Astrocyte (in vitro differentiated cells and primary cell): ENCODE results near the gene GLB1L3. TPM values are rescaled to one million over a fixed set of nuclear protein-coding genes. Genes with fewer than 3 reads are reported as not detected.

Experiments used
- DNase-seq: peaks from one replicate; pipeline ENCODE4 v3.0.0-alpha.2; 2010; ENCODE audit warnings: low read depth
- FAIRE-seq: peaks from 2 replicates; lab custom pipeline; 2011; peaks lifted over from hg19 to GRCh38; lab: Jason Lieb, UNC
- H2AFZ ChIP-seq: 2 replicates; pipeline ENCODE4 v1.6.0; 2012; ENCODE audit warnings: low read depth, low read length, inconsistent platforms
- H3K27ac ChIP-seq: 2 replicates; pipeline ENCODE4 v1.5.1; 2011; ENCODE audit warnings: low read depth, low read length, inconsistent platforms
- H3K27me3 ChIP-seq: 2 replicates; pipeline ENCODE4 v1.6.0; 2011; ENCODE audit warnings: low read length, inconsistent platforms; ENCODE audit not compliant: insufficient read depth
- H3K36me3 ChIP-seq: 2 replicates; pipeline ENCODE4 v1.5.1; 2011; ENCODE audit warnings: low read length, inconsistent platforms; ENCODE audit not compliant: insufficient read depth
- H3K4me1 ChIP-seq: 2 replicates; pipeline ENCODE4 v1.5.1; 2011; ENCODE audit warnings: low read length, inconsistent platforms; ENCODE audit not compliant: insufficient read depth
- H3K4me2 ChIP-seq: 2 replicates; pipeline ENCODE4 v1.6.0; 2012; ENCODE audit warnings: low read length, inconsistent platforms
- H3K4me3 ChIP-seq: 2 replicates; pipeline ENCODE4 v1.5.1; 2011; ENCODE audit warnings: low read depth, mild to moderate bottlenecking, low read length, inconsistent platforms; ENCODE audit not compliant: insufficient read depth
- H3K79me2 ChIP-seq: 2 replicates; pipeline ENCODE4 v1.6.0; 2012; ENCODE audit warnings: mild to moderate bottlenecking, low read length, inconsistent platforms; ENCODE audit not compliant: insufficient read depth
- H3K9ac ChIP-seq: 2 replicates; pipeline ENCODE4 v1.6.0; 2012; ENCODE audit warnings: mild to moderate bottlenecking, low read length, inconsistent platforms
- H3K9me3 ChIP-seq: 2 replicates; pipeline ENCODE4 v1.5.1; 2012; ENCODE audit warnings: low read depth, mild to moderate bottlenecking, low read length, inconsistent platforms; ENCODE audit not compliant: insufficient read depth
- H4K20me1 ChIP-seq: 2 replicates; pipeline ENCODE4 v1.6.0; 2012; ENCODE audit warnings: low read length, inconsistent platforms; ENCODE audit not compliant: insufficient read depth
- H3K27ac Mint-ChIP-seq: one replicate; pipeline ENCODE4 v1.8.0; 2021; ENCODE audit warnings: mild to moderate bottlenecking, mixed read lengths; ENCODE audit not compliant: unreplicated experiment
- H3K27me3 Mint-ChIP-seq: one replicate; pipeline ENCODE4 v1.8.0; 2021; ENCODE audit warnings: low read depth, mixed read lengths; ENCODE audit not compliant: unreplicated experiment
- H3K36me3 Mint-ChIP-seq: one replicate; pipeline ENCODE4 v1.8.0; 2021; ENCODE audit warnings: low read depth, mixed read lengths; ENCODE audit not compliant: unreplicated experiment
- H3K4me1 Mint-ChIP-seq: one replicate; pipeline ENCODE4 v1.8.0; 2021; ENCODE audit warnings: low read depth, mixed read lengths; ENCODE audit not compliant: unreplicated experiment
- H3K4me3 Mint-ChIP-seq: one replicate; pipeline ENCODE4 v1.8.0; 2021; ENCODE audit warnings: mild to moderate bottlenecking, moderate library complexity, mixed read lengths; ENCODE audit not compliant: unreplicated experiment
- H3K9me3 Mint-ChIP-seq: one replicate; pipeline ENCODE4 v1.8.0; 2021; ENCODE audit warnings: mild to moderate bottlenecking, mixed read lengths; ENCODE audit not compliant: unreplicated experiment
- CTCF ChIP-seq: IDR thresholded peaks from 2 replicates; pipeline ENCODE4 v1.5.1; 2011; ENCODE audit warnings: low read depth, mild to moderate bottlenecking, inconsistent platforms, low read length, moderate library complexity; ENCODE audit not compliant: insufficient read depth
- EZH2 ChIP-seq: IDR thresholded peaks from 2 replicates; pipeline ENCODE4 v1.6.1; 2012; ENCODE audit warnings: mild to moderate bottlenecking, low read length, inconsistent platforms; ENCODE audit not compliant: insufficient read depth
- total RNA-seq: library from RNA; stranded (reverse); gene quantifications from 2 replicates; pipeline ENCODE4 v1.2.1, GENCODE V29; 2021

GLB1L3 gene
- total RNA-seq, 1 donor from 2014 or later = 0.20 TPM

DNA sequence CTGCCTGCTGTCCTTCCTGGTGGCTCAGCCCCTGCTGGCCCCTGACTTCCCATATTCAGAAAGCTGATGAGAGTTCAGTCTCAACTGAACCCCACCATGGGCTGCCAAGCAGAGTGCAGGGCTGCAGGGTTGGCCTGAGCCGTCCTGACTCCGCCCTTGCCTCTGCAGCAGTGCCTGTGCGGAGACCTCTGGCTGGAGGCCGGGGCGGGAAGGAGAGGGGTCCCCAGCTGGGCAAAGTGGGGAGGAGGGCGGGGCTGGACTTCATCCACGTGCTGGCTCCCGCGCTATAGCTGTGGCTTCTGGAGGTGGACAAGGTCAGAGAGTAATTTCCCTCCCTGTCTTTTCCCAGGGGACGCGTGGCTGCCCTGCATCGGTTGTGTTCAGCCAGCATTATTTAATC is 13.6 kb downstream of the GLB1L3 start:
- Histone ChIP-seq H3K9ac (no peak overlapping the region), H3K4me3 (no peak overlapping the region), H3K79me2 (no peaks in the 10 kb centered on the region), H3K36me3 (no peaks in the 10 kb centered on the region), H4K20me1 (no peaks in the 10 kb centered on the region), H3K4me1 (no peaks in the 10 kb centered on the region), H2AFZ (no peak overlapping the region), H3K9me3 (no peaks in the 10 kb centered on the region), H3K27me3 (peaks cover 2% of the 10 kb centered on the region), H3K4me2 (no peak overlapping the region), H3K27ac (no peak overlapping the region)
- Mint-ChIP-seq H3K9me3 (peaks cover 2% of the 10 kb centered on the region), H3K4me3 (no peak overlapping the region), H3K27ac (no peak overlapping the region), H3K36me3 (no peaks in the 10 kb centered on the region), H3K4me1 (no peaks in the 10 kb centered on the region), H3K27me3 (peaks cover 19% of the 10 kb centered on the region)
- DNase-seq (no peak), FAIRE-seq (no peak)
- TF ChIP-seq CTCF (no peak), EZH2 (no peak)

- Histone ChIP-seq H3K4me2 (no peak overlapping the region), H3K9ac (no peak overlapping the region), H4K20me1 (no peaks in the 10 kb centered on the region), H3K4me1 (no peaks in the 10 kb centered on the region), H3K9me3 (no peaks in the 10 kb centered on the region), H3K79me2 (no peaks in the 10 kb centered on the region), H3K27me3 (peaks cover 2% of the 10 kb centered on the region), H3K4me3 (no peak overlapping the region), H3K36me3 (no peaks in the 10 kb centered on the region), H2AFZ (no peak overlapping the region), H3K27ac (no peak overlapping the region)
- H3K27ac Mint-ChIP-seq = no peak overlapping the region
- peaks cover 2% of the 10 kb centered on the region for H3K9me3 Mint-ChIP-seq
- DNase-seq = no peak
- H3K4me3 Mint-ChIP-seq = no peak overlapping the region
- H3K27me3 Mint-ChIP-seq = peaks cover 19% of the 10 kb centered on the region
- no peak for FAIRE-seq
- no peaks in the 10 kb centered on the region for H3K36me3 Mint-ChIP-seq
- TF ChIP-seq CTCF (no peak), EZH2 (no peak)
- H3K4me1 Mint-ChIP-seq = no peaks in the 10 kb centered on the region
Measured at GRCh38 chr11:134290646-134291045, 14.5 kb downstream of the GLB1L3 start.

- Histone ChIP-seq H3K9ac (no peak overlapping the region), H3K27me3 (peaks cover 2% of the 10 kb centered on the region), H3K27ac (no peak overlapping the region), H3K4me3 (no peak overlapping the region), H3K79me2 (no peaks in the 10 kb centered on the region), H3K36me3 (no peaks in the 10 kb centered on the region), H4K20me1 (no peaks in the 10 kb centered on the region), H3K9me3 (no peaks in the 10 kb centered on the region), H3K4me1 (no peaks in the 10 kb centered on the region), H3K4me2 (no peak overlapping the region), H2AFZ (no peak overlapping the region)
- Mint-ChIP-seq H3K27me3 (peaks cover 19% of the 10 kb centered on the region), H3K4me3 (no peak overlapping the region), H3K9me3 (peaks cover 2% of the 10 kb centered on the region), H3K36me3 (no peaks in the 10 kb centered on the region), H3K27ac (no peak overlapping the region), H3K4me1 (no peaks in the 10 kb centered on the region)
- no peak for DNase-seq
- no peak for FAIRE-seq
- TF ChIP-seq CTCF = no peak
- no peak for TF ChIP-seq EZH2
Measured at GRCh38 chr11:134291196-134291595, 15.0 kb downstream of the GLB1L3 start.
